ENCODE data around the gene EGR4.

- TF ChIP-seq CTCF (conservative IDR thresholded peaks at IDR 0.05; ENCODE audit: low read depth, low read length) = no peak
- no peak for TF ChIP-seq CEBPB (IDR thresholded peaks at IDR 0.05; ENCODE audit: low read depth, low read length)
- TF ChIP-seq RAD21 (IDR thresholded peaks at IDR 0.05; ENCODE audit: low read length) = no peak
- no peak for TF ChIP-seq RFX5 (IDR thresholded peaks at IDR 0.05; ENCODE audit: low read depth, low read length)
- TF ChIP-seq, protein P1, sequence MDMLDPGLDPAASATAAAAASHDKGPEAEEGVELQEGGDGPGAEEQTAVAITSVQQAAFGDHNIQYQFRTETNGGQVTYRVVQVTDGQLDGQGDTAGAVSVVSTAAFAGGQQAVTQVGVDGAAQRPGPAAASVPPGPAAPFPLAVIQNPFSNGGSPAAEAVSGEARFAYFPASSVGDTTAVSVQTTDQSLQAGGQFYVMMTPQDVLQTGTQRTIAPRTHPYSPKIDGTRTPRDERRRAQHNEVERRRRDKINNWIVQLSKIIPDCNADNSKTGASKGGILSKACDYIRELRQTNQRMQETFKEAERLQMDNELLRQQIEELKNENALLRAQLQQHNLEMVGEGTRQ (IDR thresholded peaks at IDR 0.05; ENCODE audit: low read depth, low read length) = no peak
- no peak for TF ChIP-seq BHLHE40 (IDR thresholded peaks at IDR 0.05; ENCODE audit: low read depth, low read length)
- TF ChIP-seq MAZ (IDR thresholded peaks at IDR 0.05; ENCODE audit: borderline replicate concordance, low read depth, low read length) = no peak
- TF ChIP-seq RCOR1 (IDR thresholded peaks at IDR 0.05; ENCODE audit: insufficient replicate concordance, low read length) = no peak
- no peak for TF ChIP-seq FOS (IDR thresholded peaks at IDR 0.05; ENCODE audit: low read depth, low read length)
- TF ChIP-seq, protein P2, sequence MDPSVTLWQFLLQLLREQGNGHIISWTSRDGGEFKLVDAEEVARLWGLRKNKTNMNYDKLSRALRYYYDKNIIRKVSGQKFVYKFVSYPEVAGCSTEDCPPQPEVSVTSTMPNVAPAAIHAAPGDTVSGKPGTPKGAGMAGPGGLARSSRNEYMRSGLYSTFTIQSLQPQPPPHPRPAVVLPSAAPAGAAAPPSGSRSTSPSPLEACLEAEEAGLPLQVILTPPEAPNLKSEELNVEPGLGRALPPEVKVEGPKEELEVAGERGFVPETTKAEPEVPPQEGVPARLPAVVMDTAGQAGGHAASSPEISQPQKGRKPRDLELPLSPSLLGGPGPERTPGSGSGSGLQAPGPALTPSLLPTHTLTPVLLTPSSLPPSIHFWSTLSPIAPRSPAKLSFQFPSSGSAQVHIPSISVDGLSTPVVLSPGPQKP (IDR thresholded peaks at IDR 0.05; ENCODE audit: borderline replicate concordance, low read depth, low read length) = no peak
- no peak for TF ChIP-seq MXI1 (IDR thresholded peaks at IDR 0.05; ENCODE audit: borderline replicate concordance, low read depth, low read length)
- TF ChIP-seq POLR2A (IDR thresholded peaks at IDR 0.05; ENCODE audit: low read depth, low read length) = no peak
- TF ChIP-seq SMC3 (IDR thresholded peaks at IDR 0.05; ENCODE audit: low read depth, low read length) = no peak
Observed at GRCh38 chr2:73250872-73251846, 42.2 kb downstream of the EGR4 start.

Measured in IMR-90 (cell line).